Testis (tissue), 2 donors: Measurements from ENCODE around the gene KRT74.

ENCODE experiments used
- CTCF ChIP-seq, 3 experiments: fragments of 450-650 bp in 2 of 3; fragments of 200-600 bp in 1 of 3; sonication (generic) in 1 of 3; IDR thresholded peaks; one replicate each; pipeline ENCODE4 v1.5.1; 2016 to 2019; ENCODE audit warnings: antibody characterized with exemption in 3 of 3, mild to moderate bottlenecking in 2 of 3, moderate library complexity in 1 of 3
- POLR2A ChIP-seq: fragments of 450-650 bp; IDR thresholded peaks from one replicate; pipeline ENCODE4 v1.6.1; 2017; ENCODE audit warnings: antibody characterized with exemption, mild to moderate bottlenecking, moderate library complexity

GRCh38 chr12:52622349-52622748 lies 48.7 kb upstream of the KRT74 start:
- no peak for TF ChIP-seq CTCF (IDR thresholded peaks at IDR 0.05)
- TF ChIP-seq POLR2A = no peak
